ENCODE results near the gene ZNF511. TPM values are rescaled to one million over a fixed set of nuclear protein-coding genes. Genes with fewer than 3 reads are reported as not detected.

The ZNF511 gene
- total and polyA plus RNA-seq, 4 donors = 13.7 to 31.8 (median 24.2) TPM

DNA sequence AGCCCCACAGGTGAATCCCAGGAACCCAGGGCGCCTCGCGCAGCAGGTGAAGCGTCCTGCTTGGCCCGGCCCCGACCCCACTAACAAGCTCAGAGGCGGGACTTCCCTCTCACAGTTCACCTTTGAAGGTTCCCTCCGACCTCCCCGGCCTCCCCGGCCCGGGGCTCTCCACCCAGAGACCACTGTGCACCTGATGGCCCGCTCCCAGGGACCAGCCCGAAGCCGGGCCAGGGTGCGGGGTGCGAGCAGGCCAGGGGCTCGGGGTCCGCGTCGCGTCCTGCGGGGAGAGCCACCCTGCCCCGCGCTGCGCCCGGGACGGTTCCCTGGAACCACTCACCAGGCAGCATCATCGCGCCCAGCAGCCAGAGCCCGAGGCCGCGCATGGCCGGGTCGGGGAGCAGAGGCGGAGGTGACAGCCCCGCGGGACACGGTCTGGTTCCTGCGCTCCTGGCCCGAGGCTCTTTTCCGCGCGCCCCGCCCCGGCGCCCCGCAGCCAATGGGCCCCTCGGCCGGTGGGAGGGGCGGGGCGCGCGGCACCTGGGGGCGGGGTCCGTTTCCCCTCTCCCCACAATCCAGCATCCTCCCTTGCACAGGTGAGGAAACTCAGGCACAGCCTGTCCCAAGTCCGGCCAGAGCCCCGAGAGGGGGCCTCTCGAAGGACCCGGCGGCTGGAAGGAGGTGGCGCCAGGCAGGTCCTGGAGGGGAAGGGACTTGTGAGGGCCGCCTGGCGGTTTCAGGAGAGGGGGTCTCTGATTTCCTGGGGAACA lies 32.1 kb upstream of the ZNF511 start, which contains the start of gene ADAM8:
TSS of gene ADAM8 (minus strand) at position 434 of the 767 bp plus-strand sequence. CDS start at position 383, 51 bp downstream.
- no peak for DNase-seq (ENCODE audit: low spot score)
- TF ChIP-seq TAF1 (conservative IDR thresholded peaks at IDR 0.05) (no peak), FOXA2 (IDR thresholded peaks at IDR 0.05) (no peak), YY1 (IDR thresholded peaks at IDR 0.05) (no peak), RAD21 (IDR thresholded peaks at IDR 0.05) (no peak), RXRA (IDR thresholded peaks at IDR 0.05) (no peak)
- TF ChIP-seq, protein P1, sequence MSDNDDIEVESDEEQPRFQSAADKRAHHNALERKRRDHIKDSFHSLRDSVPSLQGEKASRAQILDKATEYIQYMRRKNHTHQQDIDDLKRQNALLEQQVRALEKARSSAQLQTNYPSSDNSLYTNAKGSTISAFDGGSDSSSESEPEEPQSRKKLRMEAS (IDR thresholded peaks at IDR 0.05) = no peak
- TF ChIP-seq, protein P2, sequence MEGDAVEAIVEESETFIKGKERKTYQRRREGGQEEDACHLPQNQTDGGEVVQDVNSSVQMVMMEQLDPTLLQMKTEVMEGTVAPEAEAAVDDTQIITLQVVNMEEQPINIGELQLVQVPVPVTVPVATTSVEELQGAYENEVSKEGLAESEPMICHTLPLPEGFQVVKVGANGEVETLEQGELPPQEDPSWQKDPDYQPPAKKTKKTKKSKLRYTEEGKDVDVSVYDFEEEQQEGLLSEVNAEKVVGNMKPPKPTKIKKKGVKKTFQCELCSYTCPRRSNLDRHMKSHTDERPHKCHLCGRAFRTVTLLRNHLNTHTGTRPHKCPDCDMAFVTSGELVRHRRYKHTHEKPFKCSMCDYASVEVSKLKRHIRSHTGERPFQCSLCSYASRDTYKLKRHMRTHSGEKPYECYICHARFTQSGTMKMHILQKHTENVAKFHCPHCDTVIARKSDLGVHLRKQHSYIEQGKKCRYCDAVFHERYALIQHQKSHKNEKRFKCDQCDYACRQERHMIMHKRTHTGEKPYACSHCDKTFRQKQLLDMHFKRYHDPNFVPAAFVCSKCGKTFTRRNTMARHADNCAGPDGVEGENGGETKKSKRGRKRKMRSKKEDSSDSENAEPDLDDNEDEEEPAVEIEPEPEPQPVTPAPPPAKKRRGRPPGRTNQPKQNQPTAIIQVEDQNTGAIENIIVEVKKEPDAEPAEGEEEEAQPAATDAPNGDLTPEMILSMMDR (IDR thresholded peaks at IDR 0.05; ENCODE audit: low read depth, low read length, missing input control) = no peak
- H3K27me3 ChIP-seq (ENCODE audit: control insufficient read depth in 4 of 4, insufficient read depth in 4 of 4, low read length in 3 of 4) = no peaks in the 10 kb centered on the region
- WGBS = 22% methylated on average over 63 of the region's 63 CpGs
- no peaks in the 10 kb centered on the region for H3K9me3 ChIP-seq (ENCODE audit: control insufficient read depth in 4 of 4, low read length in 3 of 4)
- peak within 1 kb of the TSS in 1 of 2 donors; percentile 53 for H3K9ac ChIP-seq (ENCODE audit: low read depth in 1 of 2, low read length in 2 of 2)
- peaks cover 12 to 36% (median 27%) of the 10 kb centered on the region in 4 donors for H3K4me1 ChIP-seq (ENCODE audit: control insufficient read depth in 4 of 4, insufficient read depth in 4 of 4, low read length in 3 of 4)
- H3K36me3 ChIP-seq (ENCODE audit: control insufficient read depth in 4 of 4, insufficient read depth in 3 of 4, low read depth in 1 of 4, low read length in 3 of 4) = peaks cover 3 to 16% (median 5%) of the 10 kb centered on the region in 4 donors
- peak within 1 kb of the TSS; percentile 64 to 84 for H3K27ac ChIP-seq (ENCODE audit: low read depth in 1 of 2, low read length in 2 of 2)
- peak within 1 kb of the TSS in 1 of 3 donors; percentile 16 for H3K4me3 ChIP-seq (ENCODE audit: low read depth in 1 of 3, low read length in 3 of 3)

DNA sequence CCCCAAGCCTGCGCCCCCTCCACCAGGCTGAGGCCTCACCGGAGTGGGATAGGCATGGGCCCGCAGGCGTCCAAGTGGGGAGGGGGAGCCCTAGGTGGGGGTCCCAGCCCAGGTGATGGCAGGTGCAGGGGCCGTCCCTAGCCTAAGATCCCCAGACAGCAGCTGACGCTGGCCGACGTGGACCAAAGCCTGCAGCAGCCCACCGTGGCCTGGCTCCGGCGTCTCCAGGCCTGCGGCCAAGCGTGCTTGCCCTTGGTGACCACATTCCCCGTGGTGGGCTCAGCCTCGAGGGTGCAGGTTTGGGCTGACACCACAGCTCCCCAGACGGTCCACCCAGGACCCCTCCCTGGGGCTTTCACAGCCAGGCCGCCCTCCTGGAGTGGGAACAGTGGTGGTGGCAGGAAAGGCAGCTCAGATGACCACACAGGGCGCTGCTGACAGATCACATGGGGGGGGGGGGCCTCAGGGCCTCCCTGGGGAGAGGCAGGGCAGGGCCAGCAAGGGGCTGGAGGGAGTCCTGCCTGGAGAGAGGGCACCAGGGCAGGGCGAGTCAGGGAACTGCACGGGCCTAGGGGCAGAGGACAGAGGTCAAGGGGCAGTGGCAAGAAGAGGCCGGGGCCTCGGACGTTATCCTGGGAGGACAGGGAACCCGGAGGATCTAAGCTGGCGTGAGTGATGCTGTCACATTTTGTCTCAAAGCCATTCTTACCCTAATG lies 31.3 kb upstream of the ZNF511 start:
- H3K9ac ChIP-seq (ENCODE audit: low read depth in 1 of 2, low read length in 2 of 2) = no peak overlapping the region
- no peak overlapping the region for H3K4me3 ChIP-seq (ENCODE audit: low read depth in 1 of 3, low read length in 3 of 3)

More for the DNA sequence above, 31.3 kb upstream of the ZNF511 start:
- Histone ChIP-seq H3K9me3 (ENCODE audit: control insufficient read depth in 4 of 4, low read length in 3 of 4) (no peaks in the 10 kb centered on the region), H3K27ac (ENCODE audit: low read depth in 1 of 2, low read length in 2 of 2) (peak overlapping the region; percentile 64 to 84), H3K36me3 (ENCODE audit: control insufficient read depth in 4 of 4, insufficient read depth in 3 of 4, low read depth in 1 of 4, low read length in 3 of 4) (peaks cover 4 to 24% (median 8%) of the 10 kb centered on the region in 4 donors), H3K4me1 (ENCODE audit: control insufficient read depth in 4 of 4, insufficient read depth in 4 of 4, low read length in 3 of 4) (peaks cover 12 to 36% (median 27%) of the 10 kb centered on the region in 4 donors), H3K27me3 (ENCODE audit: control insufficient read depth in 4 of 4, insufficient read depth in 4 of 4, low read length in 3 of 4) (no peaks in the 10 kb centered on the region)
- no peak for DNase-seq (ENCODE audit: low spot score)
- no peak for TF ChIP-seq RXRA (IDR thresholded peaks at IDR 0.05)
- TF ChIP-seq, protein P3, sequence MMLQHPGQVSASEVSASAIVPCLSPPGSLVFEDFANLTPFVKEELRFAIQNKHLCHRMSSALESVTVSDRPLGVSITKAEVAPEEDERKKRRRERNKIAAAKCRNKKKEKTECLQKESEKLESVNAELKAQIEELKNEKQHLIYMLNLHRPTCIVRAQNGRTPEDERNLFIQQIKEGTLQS (IDR thresholded peaks at IDR 0.05) = no peak
- no peak for TF ChIP-seq FOXA2 (IDR thresholded peaks at IDR 0.05)
- TF ChIP-seq, protein P4, sequence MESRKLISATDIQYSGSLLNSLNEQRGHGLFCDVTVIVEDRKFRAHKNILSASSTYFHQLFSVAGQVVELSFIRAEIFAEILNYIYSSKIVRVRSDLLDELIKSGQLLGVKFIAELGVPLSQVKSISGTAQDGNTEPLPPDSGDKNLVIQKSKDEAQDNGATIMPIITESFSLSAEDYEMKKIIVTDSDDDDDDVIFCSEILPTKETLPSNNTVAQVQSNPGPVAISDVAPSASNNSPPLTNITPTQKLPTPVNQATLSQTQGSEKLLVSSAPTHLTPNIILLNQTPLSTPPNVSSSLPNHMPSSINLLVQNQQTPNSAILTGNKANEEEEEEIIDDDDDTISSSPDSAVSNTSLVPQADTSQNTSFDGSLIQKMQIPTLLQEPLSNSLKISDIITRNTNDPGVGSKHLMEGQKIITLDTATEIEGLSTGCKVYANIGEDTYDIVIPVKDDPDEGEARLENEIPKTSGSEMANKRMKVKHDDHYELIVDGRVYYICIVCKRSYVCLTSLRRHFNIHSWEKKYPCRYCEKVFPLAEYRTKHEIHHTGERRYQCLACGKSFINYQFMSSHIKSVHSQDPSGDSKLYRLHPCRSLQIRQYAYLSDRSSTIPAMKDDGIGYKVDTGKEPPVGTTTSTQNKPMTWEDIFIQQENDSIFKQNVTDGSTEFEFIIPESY (IDR thresholded peaks at IDR 0.05) = no peak
- TF ChIP-seq HNF4G (IDR thresholded peaks at IDR 0.05) = no peak
- TF ChIP-seq HNF4A (conservative IDR thresholded peaks at IDR 0.05) = no peak
- TF ChIP-seq TAF1 (conservative IDR thresholded peaks at IDR 0.05) = no peak
- no peak for TF ChIP-seq NR2F2 (IDR thresholded peaks at IDR 0.05)
- no peak for TF ChIP-seq RAD21 (IDR thresholded peaks at IDR 0.05)
- TF ChIP-seq YY1 (IDR thresholded peaks at IDR 0.05) = no peak
- no peak for TF ChIP-seq JUND (IDR thresholded peaks at IDR 0.05)
- TF ChIP-seq, protein P2 (IDR thresholded peaks at IDR 0.05; ENCODE audit: low read depth, low read length, missing input control) = no peak
- no peak for TF ChIP-seq GABPA (IDR thresholded peaks at IDR 0.05 in 1 of 2, conservative IDR thresholded peaks at IDR 0.05 in 1 of 2)
- no peak for TF ChIP-seq FOXA1 (IDR thresholded peaks at IDR 0.05)
- TF ChIP-seq REST (IDR thresholded peaks at IDR 0.05) = no peak
- WGBS = 76% methylated on average over 25 of the region's 25 CpGs
